ENCODE data around the gene MRGPRE.

GRCh38 chr11:3202305-3202704, 29.9 kb downstream of the MRGPRE start:
- TF ChIP-seq SIN3A (IDR thresholded peaks at IDR 0.05; ENCODE audit: borderline replicate concordance, insufficient read depth, low read length) (no peak), POLR2AphosphoS5 (IDR thresholded peaks at IDR 0.05; ENCODE audit: low read depth, low read length) (no peak), TAF1 (IDR thresholded peaks at IDR 0.05; ENCODE audit: borderline replicate concordance, insufficient read depth, low read length) (no peak), REST (IDR thresholded peaks at IDR 0.05; ENCODE audit: insufficient read depth in 1 of 2, low read depth in 2 of 2, low read length in 2 of 2) (no peak), FOXP2 (optimal IDR thresholded peaks at IDR 0.05; ENCODE audit: borderline replicate concordance, extremely low read depth, extremely low read length, insufficient read depth) (no peak)

All from PFSK-1 (cell line).